ENCODE measurements around the gene U2AF2. TPM values are rescaled to one million over a fixed set of nuclear protein-coding genes. Genes with fewer than 3 reads are reported as not detected.
A peak's percentile ranks its signal among the peaks of the same experiment; 100 is the strongest.

U2AF2 gene
- total RNA-seq, 4 donors from 2014 or later = 115 to 242 (median 141) TPM

GRCh38 chr19:55674841-55675660 is 20.2 kb downstream of the U2AF2 start, which contains the start of gene EPN1:
TSS of gene EPN1 (plus strand) at chr19:55675226. CDS start at chr19:55678628, 3,402 bp downstream.
- Histone ChIP-seq H3K36me3 (peaks cover 0 to 58% (median 32%) of the 10 kb centered on the region in 3 donors), H3K4me1 (peaks cover 0 to 70% (median 36%) of the 10 kb centered on the region in 4 donors), H3K4me3 (peak within 1 kb of the TSS; percentile 70 to 90 (median 80)), H3K9me3 (no peaks in the 10 kb centered on the region), H3K27ac (peak within 1 kb of the TSS; percentile 22 to 94 (median 90)), H3K27me3 (no peaks in the 10 kb centered on the region)
- peak in 1 of 5 experiments; percentile 34 for TF ChIP-seq CTCF (IDR thresholded peaks at IDR 0.05)
- peak; percentile 78 to 94 for TF ChIP-seq EP300 (IDR thresholded peaks at IDR 0.05)
- TF ChIP-seq POLR2A (IDR thresholded peaks at IDR 0.05) = peak in 1 of 2 donors; percentile 47
- peak; percentile 89 for DNase-seq (ENCODE audit: low spot score in 2 of 2)
- WGBS, 2 donors = 0 to 1% methylated on average over 14 to 34 of the region's 101 CpGs

- no peaks in the 10 kb centered on the region for H3K27me3 ChIP-seq
- DNase-seq (ENCODE audit: low spot score in 2 of 2) = no peak
- TF ChIP-seq CTCF (IDR thresholded peaks at IDR 0.05) = no peak
- TF ChIP-seq EP300 (IDR thresholded peaks at IDR 0.05) = no peak
- no peak for TF ChIP-seq POLR2A (IDR thresholded peaks at IDR 0.05)
- peaks cover 0 to 77% (median 38%) of the 10 kb centered on the region in 4 donors for H3K4me1 ChIP-seq
- peaks cover 0 to 58% (median 31%) of the 10 kb centered on the region in 3 donors for H3K36me3 ChIP-seq
- H3K27ac ChIP-seq = peak overlapping the region; percentile 22 to 94 (median 90)
- 12 to 13% methylated on average over 16 of the region's 16 CpGs for WGBS, 2 donors
- no peaks in the 10 kb centered on the region for H3K9me3 ChIP-seq
- peak overlapping the region; percentile 70 to 90 (median 80) for H3K4me3 ChIP-seq
Observed at GRCh38 chr19:55675661-55676354, 21.0 kb downstream of the U2AF2 start.

- 67 to 70% methylated on average over 5 of the region's 5 CpGs for WGBS, 2 donors
- TF ChIP-seq POLR2A (IDR thresholded peaks at IDR 0.05) (no peak), CTCF (IDR thresholded peaks at IDR 0.05) (no peak), EP300 (IDR thresholded peaks at IDR 0.05) (no peak)
- H3K9me3 ChIP-seq = no peaks in the 10 kb centered on the region
- H3K27ac ChIP-seq = peak overlapping the region in 3 of 4 donors; percentile 89 to 94 (median 92)
- peaks cover 0 to 58% (median 32%) of the 10 kb centered on the region in 3 donors for H3K36me3 ChIP-seq
- no peaks in the 10 kb centered on the region for H3K27me3 ChIP-seq
- H3K4me1 ChIP-seq = peaks cover 0 to 75% (median 41%) of the 10 kb centered on the region in 4 donors
- no peak for DNase-seq (ENCODE audit: low spot score in 2 of 2)
- peak overlapping the region in 2 of 4 donors; percentile 76 to 85 for H3K4me3 ChIP-seq
Observed at GRCh38 chr19:55676383-55676782, 21.5 kb downstream of the U2AF2 start.

GRCh38 chr19:55676889-55677505 is 22.2 kb downstream of the U2AF2 start:
- Histone ChIP-seq H3K4me1 (peaks cover 0 to 70% (median 41%) of the 10 kb centered on the region in 4 donors), H3K36me3 (peaks cover 0 to 59% (median 32%) of the 10 kb centered on the region in 3 donors), H3K27me3 (no peaks in the 10 kb centered on the region), H3K4me3 (peak overlapping the region in 2 of 4 donors; percentile 76 to 85), H3K27ac (peak overlapping the region in 2 of 4 donors; percentile 40 to 59), H3K9me3 (no peaks in the 10 kb centered on the region)
- TF ChIP-seq POLR2A (IDR thresholded peaks at IDR 0.05) (no peak), EP300 (IDR thresholded peaks at IDR 0.05) (no peak), CTCF (IDR thresholded peaks at IDR 0.05) (no peak)
- DNase-seq (ENCODE audit: low spot score in 2 of 2) = no peak
- 77 to 82% methylated on average over 7 of the region's 7 CpGs for WGBS, 2 donors
